Measurements from ENCODE around the gene PDGFA.

Gene PDGFA

GRCh38 chr7:539731-540411 lies 20.2 kb upstream of the PDGFA start:
- peaks cover 3% of the 10 kb centered on the region for H3K27me3 ChIP-seq (ENCODE audit: control insufficient read depth, insufficient read depth, low read length)
- H3K9ac ChIP-seq (ENCODE audit: low read length): no peak overlapping the region
- H3K9me3 ChIP-seq (ENCODE audit: control insufficient read depth, low read length): no peaks in the 10 kb centered on the region
- no peaks in the 10 kb centered on the region for H3K36me3 ChIP-seq (ENCODE audit: control insufficient read depth, insufficient read depth, low read length)
- H3K4me3 ChIP-seq (ENCODE audit: low read length): no peak overlapping the region
- peaks cover 21% of the 10 kb centered on the region for H3K4me1 ChIP-seq (ENCODE audit: control insufficient read depth, insufficient read depth, low read length)

GRCh38 chr7:538764-539685 lies 19.4 kb upstream of the PDGFA start:
- Histone ChIP-seq H3K27me3 (ENCODE audit: control insufficient read depth, insufficient read depth, low read length) (peaks cover 3% of the 10 kb centered on the region), H3K4me1 (ENCODE audit: control insufficient read depth, insufficient read depth, low read length) (peaks cover 21% of the 10 kb centered on the region), H3K9me3 (ENCODE audit: control insufficient read depth, low read length) (no peaks in the 10 kb centered on the region), H3K36me3 (ENCODE audit: control insufficient read depth, insufficient read depth, low read length) (no peaks in the 10 kb centered on the region), H3K9ac (ENCODE audit: low read length) (peak overlapping the region; percentile 22), H3K4me3 (ENCODE audit: low read length) (no peak overlapping the region)

- Histone ChIP-seq H3K27me3 (ENCODE audit: control insufficient read depth, insufficient read depth, low read length) (peaks cover 3% of the 10 kb centered on the region), H3K4me1 (ENCODE audit: control insufficient read depth, insufficient read depth, low read length) (peaks cover 21% of the 10 kb centered on the region), H3K36me3 (ENCODE audit: control insufficient read depth, insufficient read depth, low read length) (no peaks in the 10 kb centered on the region), H3K9me3 (ENCODE audit: control insufficient read depth, low read length) (no peaks in the 10 kb centered on the region), H3K4me3 (ENCODE audit: low read length) (no peak overlapping the region), H3K9ac (ENCODE audit: low read length) (peak overlapping the region; percentile 25)
These were observed 18.4 kb upstream of the PDGFA start for GRCh38 chr7:537911-538634.

- peaks cover 21% of the 10 kb centered on the region for H3K4me1 ChIP-seq (ENCODE audit: control insufficient read depth, insufficient read depth, low read length)
- no peaks in the 10 kb centered on the region for H3K36me3 ChIP-seq (ENCODE audit: control insufficient read depth, insufficient read depth, low read length)
- H3K9me3 ChIP-seq (ENCODE audit: control insufficient read depth, low read length): no peaks in the 10 kb centered on the region
- no peak overlapping the region for H3K9ac ChIP-seq (ENCODE audit: low read length)
- peaks cover 3% of the 10 kb centered on the region for H3K27me3 ChIP-seq (ENCODE audit: control insufficient read depth, insufficient read depth, low read length)
- H3K4me3 ChIP-seq (ENCODE audit: low read length): no peak overlapping the region
These were observed 16.6 kb upstream of the PDGFA start for GRCh38 chr7:536231-536630.

- Histone ChIP-seq H3K36me3 (ENCODE audit: control insufficient read depth, insufficient read depth, low read length) (no peaks in the 10 kb centered on the region), H3K4me1 (ENCODE audit: control insufficient read depth, insufficient read depth, low read length) (peaks cover 21% of the 10 kb centered on the region), H3K27me3 (ENCODE audit: control insufficient read depth, insufficient read depth, low read length) (peaks cover 3% of the 10 kb centered on the region), H3K9ac (ENCODE audit: low read length) (no peak overlapping the region), H3K9me3 (ENCODE audit: control insufficient read depth, low read length) (no peaks in the 10 kb centered on the region), H3K4me3 (ENCODE audit: low read length) (no peak overlapping the region)
These were observed 15.3 kb upstream of the PDGFA start for GRCh38 chr7:534959-535358.

GRCh38 chr7:534075-534474 lies 14.4 kb upstream of the PDGFA start:
- H3K9me3 ChIP-seq (ENCODE audit: control insufficient read depth, low read length): no peaks in the 10 kb centered on the region
- H3K36me3 ChIP-seq (ENCODE audit: control insufficient read depth, insufficient read depth, low read length): no peaks in the 10 kb centered on the region
- peaks cover 17% of the 10 kb centered on the region for H3K4me1 ChIP-seq (ENCODE audit: control insufficient read depth, insufficient read depth, low read length)
- peaks cover 3% of the 10 kb centered on the region for H3K27me3 ChIP-seq (ENCODE audit: control insufficient read depth, insufficient read depth, low read length)
- no peak overlapping the region for H3K4me3 ChIP-seq (ENCODE audit: low read length)
- no peak overlapping the region for H3K9ac ChIP-seq (ENCODE audit: low read length)

- peaks cover 9% of the 10 kb centered on the region for H3K4me1 ChIP-seq (ENCODE audit: control insufficient read depth, insufficient read depth, low read length)
- no peaks in the 10 kb centered on the region for H3K36me3 ChIP-seq (ENCODE audit: control insufficient read depth, insufficient read depth, low read length)
- no peak overlapping the region for H3K4me3 ChIP-seq (ENCODE audit: low read length)
- no peak overlapping the region for H3K9ac ChIP-seq (ENCODE audit: low read length)
- H3K27me3 ChIP-seq (ENCODE audit: control insufficient read depth, insufficient read depth, low read length): peaks cover 3% of the 10 kb centered on the region
- H3K9me3 ChIP-seq (ENCODE audit: control insufficient read depth, low read length): no peaks in the 10 kb centered on the region
These were observed 13.6 kb upstream of the PDGFA start for GRCh38 chr7:533266-533665.

GRCh38 chr7:532379-533143 lies 12.9 kb upstream of the PDGFA start:
- Histone ChIP-seq H3K27me3 (ENCODE audit: control insufficient read depth, insufficient read depth, low read length) (no peaks in the 10 kb centered on the region), H3K9me3 (ENCODE audit: control insufficient read depth, low read length) (no peaks in the 10 kb centered on the region), H3K4me3 (ENCODE audit: low read length) (no peak overlapping the region), H3K9ac (ENCODE audit: low read length) (no peak overlapping the region), H3K36me3 (ENCODE audit: control insufficient read depth, insufficient read depth, low read length) (no peaks in the 10 kb centered on the region), H3K4me1 (ENCODE audit: control insufficient read depth, insufficient read depth, low read length) (peaks cover 2% of the 10 kb centered on the region)

GRCh38 chr7:531777-532176 lies 12.1 kb upstream of the PDGFA start:
- no peak overlapping the region for H3K9ac ChIP-seq (ENCODE audit: low read length)
- H3K27me3 ChIP-seq (ENCODE audit: control insufficient read depth, insufficient read depth, low read length): no peaks in the 10 kb centered on the region
- H3K36me3 ChIP-seq (ENCODE audit: control insufficient read depth, insufficient read depth, low read length): no peaks in the 10 kb centered on the region
- H3K4me3 ChIP-seq (ENCODE audit: low read length): no peak overlapping the region
- H3K4me1 ChIP-seq (ENCODE audit: control insufficient read depth, insufficient read depth, low read length): no peaks in the 10 kb centered on the region
- no peaks in the 10 kb centered on the region for H3K9me3 ChIP-seq (ENCODE audit: control insufficient read depth, low read length)

GRCh38 chr7:528451-528850 lies 8.8 kb upstream of the PDGFA start:
- Histone ChIP-seq H3K9me3 (ENCODE audit: control insufficient read depth, low read length) (no peaks in the 10 kb centered on the region), H3K9ac (ENCODE audit: low read length) (no peak overlapping the region), H3K27me3 (ENCODE audit: control insufficient read depth, insufficient read depth, low read length) (peaks cover 10% of the 10 kb centered on the region), H3K4me3 (ENCODE audit: low read length) (no peak overlapping the region), H3K36me3 (ENCODE audit: control insufficient read depth, insufficient read depth, low read length) (no peaks in the 10 kb centered on the region), H3K4me1 (ENCODE audit: control insufficient read depth, insufficient read depth, low read length) (peaks cover 7% of the 10 kb centered on the region)

GRCh38 chr7:527723-528122 lies 8.1 kb upstream of the PDGFA start:
- Histone ChIP-seq H3K36me3 (ENCODE audit: control insufficient read depth, insufficient read depth, low read length) (no peaks in the 10 kb centered on the region), H3K4me3 (ENCODE audit: low read length) (no peak overlapping the region), H3K4me1 (ENCODE audit: control insufficient read depth, insufficient read depth, low read length) (peaks cover 12% of the 10 kb centered on the region), H3K27me3 (ENCODE audit: control insufficient read depth, insufficient read depth, low read length) (peaks cover 18% of the 10 kb centered on the region), H3K9me3 (ENCODE audit: control insufficient read depth, low read length) (no peaks in the 10 kb centered on the region), H3K9ac (ENCODE audit: low read length) (no peak overlapping the region)

Measured in mucosa of stomach (tissue), 1 donor.